Measurements from ENCODE around the gene HLA-DQA1. TPM values are rescaled to one million over a fixed set of nuclear protein-coding genes. Genes with fewer than 3 reads are reported as not detected.
"Not testable (repeated sequence)": the region's sequence is repeated elsewhere in the genome, so short reads cannot be mapped to it uniquely, and the experiment has no call there.

HLA-DQA1 gene
- total RNA-seq, 1 experiment from 2014 or later, result not detected

DNA sequence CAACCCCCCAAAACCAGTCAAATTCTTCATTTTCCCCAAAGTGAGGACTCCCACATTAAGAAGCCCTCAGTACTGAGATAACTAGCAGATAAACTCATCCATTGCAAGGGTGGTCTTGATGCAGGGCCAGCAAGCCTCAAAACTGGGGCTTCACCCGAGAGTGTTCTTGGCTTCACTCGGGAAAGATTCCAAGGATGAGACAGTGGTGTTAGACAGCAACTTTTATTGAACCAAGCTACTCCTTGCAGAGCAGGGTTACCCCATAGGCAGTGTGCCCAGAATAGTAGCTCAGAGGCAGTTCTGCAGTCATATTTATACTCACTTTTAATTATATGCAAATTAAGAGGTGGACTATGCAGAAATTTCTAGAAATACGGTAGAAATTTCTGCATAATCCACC, 15.8 kb upstream of the HLA-DQA1 start:
- no peak for DNase-seq (ENCODE audit: low read depth)

DNA sequence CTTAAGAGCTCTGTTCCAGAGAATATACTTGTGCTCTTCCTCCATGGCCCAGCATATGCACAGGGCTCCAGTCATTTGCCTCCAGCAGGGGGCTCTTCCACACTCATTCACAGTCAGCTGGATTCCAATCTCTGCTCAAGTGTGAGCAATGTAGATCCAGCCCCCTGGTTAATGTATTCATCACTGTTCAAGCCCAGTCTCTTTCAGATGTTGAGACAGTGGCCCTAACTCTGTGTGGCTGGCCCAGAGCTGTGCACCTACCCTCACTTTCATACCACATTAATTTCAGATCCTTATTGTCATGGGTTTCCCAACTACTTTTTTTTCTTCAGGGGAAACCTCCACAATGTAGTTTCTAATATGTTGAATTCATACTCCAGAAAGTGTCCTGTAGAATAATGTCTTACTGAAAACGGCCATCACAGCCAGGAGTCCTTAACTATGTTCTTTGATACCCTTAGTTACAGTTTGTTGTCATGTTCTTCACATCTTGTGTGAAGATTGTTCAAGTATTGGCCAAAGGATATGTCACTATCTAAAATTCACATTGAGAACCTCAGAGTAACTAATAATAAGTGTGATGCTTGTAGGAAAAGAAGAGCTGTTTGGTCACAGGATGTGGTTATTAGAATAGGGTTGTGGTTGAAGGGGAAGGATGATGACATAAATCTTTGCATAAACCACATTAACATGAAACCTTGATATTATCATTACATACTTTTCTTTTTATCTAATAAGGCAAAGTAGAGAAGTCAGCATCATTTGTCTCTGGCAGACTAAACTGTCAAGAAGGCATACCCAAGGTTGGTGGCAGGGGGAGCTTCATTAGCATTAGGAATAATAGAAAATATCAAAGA, 14.4 kb upstream of the HLA-DQA1 start:
- DNase-seq (ENCODE audit: low read depth), result peak; percentile 19

DNA sequence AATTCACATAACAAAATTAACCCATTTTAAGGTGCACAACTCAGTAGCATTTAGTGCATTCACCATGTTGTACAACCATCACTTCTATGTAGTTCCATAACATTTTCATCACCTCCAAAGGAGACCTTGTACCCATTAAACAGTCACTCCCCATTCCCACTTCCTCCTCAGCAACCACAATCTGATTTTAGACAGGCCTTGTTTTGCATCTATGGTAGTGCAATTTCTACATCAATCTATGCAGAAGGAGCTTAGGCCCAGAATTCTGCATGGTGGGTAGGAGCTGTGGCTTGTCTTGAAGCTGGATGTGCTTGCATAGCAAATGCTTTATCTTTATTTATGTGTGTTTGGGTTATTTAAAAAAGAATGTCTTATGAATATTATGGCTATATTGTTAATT, 13.5 kb upstream of the HLA-DQA1 start:
- DNase-seq (ENCODE audit: low read depth), result no peak

DNA sequence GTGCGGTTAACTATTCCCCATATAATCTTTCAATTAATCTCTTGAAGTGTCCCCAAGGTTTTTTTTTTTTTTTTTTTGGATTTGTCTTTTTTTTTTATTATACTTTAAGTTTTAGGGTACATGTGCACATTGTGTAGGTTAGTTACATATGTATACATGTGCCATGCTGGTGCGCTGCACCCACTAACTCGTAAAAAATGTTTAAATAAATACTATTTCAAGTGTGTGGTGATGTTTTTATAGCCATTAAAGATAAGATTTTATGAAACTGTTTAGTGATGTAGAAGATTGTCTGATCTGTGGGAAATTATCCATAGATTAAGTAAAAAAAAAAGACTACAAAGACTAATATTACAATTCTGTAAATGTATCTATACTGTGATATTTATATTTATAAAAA, 12.6 kb upstream of the HLA-DQA1 start:
- DNase-seq (ENCODE audit: low read depth), result no peak

DNA sequence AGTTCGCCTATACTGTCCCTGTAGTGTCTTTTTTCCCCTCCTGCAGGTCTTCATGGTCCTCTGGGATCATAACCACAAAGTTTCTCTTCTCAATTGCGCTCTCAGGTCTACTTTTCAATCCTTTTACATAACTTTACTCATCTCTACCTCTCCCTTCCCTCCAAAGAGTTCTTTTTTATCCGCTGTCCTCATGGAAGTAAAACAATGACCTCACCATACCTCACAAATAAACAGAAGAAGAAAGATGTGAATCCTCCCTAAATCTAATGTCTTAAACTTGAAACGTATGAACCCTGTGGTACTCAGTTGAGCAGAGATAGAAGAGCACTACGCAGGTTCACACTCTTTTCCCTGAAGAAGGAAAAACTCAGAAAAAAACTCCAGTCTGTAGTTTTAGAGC, 12.1 kb upstream of the HLA-DQA1 start:
- no peak for DNase-seq (ENCODE audit: low read depth)

DNA sequence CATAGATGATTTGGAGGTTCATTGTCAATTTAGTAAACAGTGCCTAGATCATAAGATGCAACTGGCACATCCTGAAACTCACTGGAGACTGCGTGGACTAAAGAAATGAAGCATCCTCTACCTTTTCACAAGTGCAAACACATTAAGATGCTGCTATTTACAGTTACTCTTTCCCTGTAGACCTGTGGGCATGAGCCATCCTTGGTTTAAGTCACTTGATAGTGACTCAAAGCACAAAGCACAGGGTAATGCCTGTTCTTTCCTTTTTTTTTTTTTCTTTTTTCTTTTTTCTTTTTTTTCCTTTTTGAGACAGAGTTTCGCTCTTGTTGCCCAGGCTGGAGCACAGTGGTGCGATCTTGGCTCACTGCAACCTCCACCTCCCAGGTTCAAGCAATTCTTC, 10.0 kb upstream of the HLA-DQA1 start:
- DNase-seq (ENCODE audit: low read depth), result no peak

DNA sequence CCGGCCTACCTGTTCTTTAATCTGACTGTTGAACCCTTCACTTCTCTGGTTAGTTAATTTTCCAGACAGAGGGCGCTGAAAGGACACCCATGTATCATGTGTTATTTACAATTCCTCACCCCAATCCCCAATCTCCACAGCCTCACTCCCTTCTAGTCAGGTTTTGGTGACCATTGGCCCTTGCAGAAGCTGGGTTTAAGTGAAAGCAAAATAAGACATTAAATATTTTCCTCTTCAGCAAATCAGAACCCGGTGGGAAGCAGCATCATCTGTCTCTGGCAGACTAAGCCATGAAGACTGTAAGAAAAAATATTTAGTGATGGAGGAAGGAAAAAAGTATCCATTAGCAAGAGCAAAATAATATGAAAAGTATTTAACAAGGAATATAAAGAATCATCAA, 9.4 kb upstream of the HLA-DQA1 start:
- DNase-seq (ENCODE audit: low read depth), result no peak

DNA sequence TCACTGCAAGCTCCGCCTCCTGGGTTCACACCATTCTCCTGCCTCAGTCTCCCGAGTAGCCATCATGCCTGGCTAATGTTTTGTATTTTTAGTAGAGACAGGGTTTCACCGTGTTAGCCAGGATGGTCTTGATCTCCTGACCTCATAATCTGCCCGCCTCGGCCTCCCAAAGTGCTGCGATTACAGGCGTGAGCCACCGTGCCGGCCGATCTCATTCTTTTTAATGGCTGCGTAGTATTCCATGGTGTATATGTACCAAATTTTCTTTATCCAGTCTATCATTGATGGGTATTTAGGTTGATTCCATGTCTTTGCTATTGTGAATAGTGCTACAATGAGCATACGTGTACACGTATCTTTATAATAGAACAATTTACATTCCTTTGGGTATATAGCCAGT, 7.4 kb upstream of the HLA-DQA1 start:
- not testable (repeated sequence) for DNase-seq (ENCODE audit: low read depth)

DNA sequence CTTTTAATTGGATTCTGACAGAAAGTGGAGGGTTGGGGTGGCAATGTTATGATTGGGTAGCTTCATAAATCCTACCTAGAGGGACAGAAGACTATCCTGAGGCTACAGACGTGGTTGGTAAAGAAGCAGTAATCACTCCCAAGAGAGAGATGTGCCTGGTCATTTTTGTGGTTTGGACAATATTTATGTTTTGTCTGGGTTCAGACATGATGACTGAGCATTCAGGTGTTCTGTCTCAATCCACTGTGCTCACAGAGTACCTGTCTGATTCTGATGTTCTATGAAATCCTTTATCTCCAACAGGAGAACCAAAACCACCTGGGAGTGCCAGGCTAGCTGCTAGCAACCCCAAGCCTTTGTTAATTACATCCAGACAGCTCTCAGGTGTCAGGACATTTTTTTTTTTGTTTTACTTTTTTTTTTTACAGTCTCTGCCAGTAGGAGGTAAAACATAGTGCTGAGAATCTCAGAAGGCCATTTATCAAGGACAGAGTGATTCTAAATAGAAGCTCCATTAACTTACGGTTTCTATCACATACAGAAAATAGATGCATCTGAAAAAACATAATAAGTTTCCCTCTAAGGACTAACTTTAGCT, 1.6 kb upstream of the HLA-DQA1 start:
- no peak for DNase-seq (ENCODE audit: low read depth)

DNA sequence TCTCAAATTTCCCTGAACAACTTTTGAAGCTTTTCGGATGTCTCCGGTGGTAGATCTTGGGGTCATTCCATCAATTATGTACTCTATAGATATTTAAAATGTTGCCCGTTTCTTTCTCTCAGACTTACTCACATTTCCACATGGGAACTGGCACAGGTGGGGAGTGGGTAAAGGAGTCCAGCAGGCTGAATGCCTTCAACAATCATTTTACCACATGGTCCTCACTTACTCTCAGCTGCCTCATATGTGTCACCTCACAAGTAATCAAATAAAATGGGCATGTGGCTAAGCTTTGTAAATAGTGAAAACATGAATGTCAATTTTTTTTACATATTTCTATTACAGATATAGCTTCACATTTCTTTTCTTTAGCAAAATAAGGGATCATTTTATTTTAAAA, 677 bp downstream of the HLA-DQA1 start:
- DNase-seq (ENCODE audit: low read depth), result no peak

DNA sequence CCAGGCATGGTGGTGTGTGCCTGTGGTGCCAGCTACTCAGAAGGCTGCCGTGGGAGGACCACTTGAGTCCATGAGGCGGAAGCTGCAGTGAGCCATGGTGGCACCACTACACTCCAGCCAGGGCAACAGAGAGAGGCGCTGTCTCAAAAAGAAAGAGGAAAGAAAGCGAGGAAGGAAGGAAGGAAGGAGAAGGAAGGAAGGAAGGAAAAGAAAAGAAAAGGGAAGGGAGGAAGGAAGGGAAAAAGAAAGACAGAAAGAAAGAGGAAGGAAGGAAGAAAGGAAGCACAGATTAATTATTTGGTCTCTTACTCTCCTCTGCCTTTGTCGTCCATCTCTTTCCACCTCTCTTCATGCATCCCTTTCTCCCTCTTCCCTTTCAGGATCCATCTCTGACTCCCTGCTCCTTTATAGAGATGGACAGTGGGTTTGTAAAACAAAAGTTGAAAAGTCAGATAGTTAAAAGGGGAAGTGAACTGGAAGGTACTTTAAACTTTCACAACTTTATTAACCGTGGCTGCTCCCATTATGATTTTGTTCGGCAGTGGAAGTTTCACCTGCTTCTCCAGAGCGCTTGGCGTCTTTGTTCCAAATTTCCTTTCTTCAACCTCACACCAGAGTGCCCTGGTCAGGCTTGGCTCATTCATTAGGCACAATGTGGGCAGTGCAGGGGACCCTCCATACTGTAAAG, 1.5 kb downstream of the HLA-DQA1 start:
- DNase-seq (ENCODE audit: low read depth), result no peak

DNA sequence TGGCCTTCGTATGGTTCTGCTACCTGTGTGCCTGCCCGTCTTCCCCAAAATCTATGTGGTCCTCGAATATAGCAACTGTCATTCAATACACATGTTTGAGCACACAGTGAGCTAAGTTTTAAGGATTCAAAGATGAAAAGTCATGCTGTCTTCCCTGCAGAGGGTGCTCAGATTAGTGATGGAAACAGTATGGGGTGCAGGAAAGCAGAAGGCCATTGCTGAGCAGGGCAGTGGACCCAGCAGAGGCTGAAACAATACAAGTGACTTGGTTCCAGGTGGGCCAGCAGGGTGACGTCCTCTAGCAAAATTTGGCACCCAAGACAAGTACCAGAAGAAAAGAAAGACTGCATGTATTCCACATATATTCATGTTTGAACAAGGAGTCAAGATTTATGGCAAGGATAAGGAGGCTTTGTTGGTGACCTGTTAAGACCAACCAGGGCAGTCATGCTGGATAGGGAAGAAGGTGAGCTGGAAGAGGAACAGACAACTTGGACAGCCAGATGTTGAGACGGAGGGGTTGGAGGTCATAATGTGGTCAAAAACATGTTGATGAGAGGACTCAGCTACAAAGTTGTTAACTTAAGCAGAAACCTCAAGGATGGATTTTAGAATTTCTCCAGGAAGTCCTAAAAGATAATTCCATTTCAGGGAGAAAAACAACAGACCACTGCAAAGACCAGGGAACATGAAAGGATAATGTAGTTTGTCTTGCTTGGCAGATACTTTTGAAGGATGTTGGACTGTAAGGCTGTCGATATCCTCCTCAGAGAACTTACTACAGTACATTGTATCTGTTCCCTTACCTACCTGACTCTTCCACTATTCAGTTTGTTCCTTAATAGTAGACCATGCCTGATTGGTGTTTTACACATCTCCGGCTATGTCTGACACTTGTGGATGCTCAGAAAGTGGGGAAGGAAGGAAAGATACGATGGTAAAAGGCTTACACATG, 2.5 kb downstream of the HLA-DQA1 start:
- DNase-seq (ENCODE audit: low read depth), result no peak

DNA sequence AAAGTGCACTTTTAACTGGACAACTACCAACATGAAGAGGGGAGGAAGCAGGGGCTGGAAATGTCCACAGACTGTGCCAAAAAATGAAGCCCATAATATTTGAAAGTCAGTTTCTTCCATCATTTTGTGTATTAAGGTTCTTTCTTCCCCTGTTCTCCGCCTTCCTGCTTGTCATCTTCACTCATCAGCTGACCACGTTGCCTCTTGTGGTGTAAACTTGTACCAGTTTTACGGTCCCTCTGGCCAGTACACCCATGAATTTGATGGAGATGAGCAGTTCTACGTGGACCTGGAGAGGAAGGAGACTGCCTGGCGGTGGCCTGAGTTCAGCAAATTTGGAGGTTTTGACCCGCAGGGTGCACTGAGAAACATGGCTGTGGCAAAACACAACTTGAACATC, 3.9 kb downstream of the HLA-DQA1 start:
- DNase-seq (ENCODE audit: low read depth), result no peak

DNA sequence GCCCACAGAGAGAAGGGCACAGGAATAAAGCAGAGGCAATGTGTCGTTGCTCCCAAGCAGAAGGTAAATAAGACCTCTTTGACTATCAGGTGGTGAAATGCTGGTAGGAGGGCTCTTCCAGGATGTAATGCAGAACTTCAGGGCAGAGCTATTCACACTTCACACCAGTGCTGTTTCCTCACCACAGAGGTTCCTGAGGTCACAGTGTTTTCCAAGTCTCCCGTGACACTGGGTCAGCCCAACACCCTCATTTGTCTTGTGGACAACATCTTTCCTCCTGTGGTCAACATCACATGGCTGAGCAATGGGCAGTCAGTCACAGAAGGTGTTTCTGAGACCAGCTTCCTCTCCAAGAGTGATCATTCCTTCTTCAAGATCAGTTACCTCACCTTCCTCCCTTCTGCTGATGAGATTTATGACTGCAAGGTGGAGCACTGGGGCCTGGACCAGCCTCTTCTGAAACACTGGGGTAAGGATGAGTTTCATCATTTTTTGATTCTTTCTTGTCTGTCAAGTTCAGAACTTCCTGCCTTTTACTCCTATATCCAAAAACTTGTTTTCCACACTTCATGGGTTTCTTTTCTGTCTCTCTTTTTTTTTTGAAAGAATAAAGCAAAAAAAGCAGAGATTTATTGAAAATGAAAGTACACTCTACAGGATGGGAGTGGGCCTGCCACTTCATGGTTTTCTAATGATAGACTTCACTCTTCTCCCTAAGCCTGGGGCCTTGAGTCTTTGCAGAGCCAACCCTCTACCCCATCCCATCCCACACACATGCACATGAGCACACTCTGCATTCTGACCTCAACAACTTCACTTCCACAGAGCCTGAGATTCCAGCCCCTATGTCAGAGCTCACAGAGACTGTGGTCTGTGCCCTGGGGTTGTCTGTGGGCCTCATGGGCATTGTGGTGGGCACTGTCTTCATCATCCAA, 4.8 kb downstream of the HLA-DQA1 start:
- DNase-seq (ENCODE audit: low read depth), result not testable (repeated sequence)

DNA sequence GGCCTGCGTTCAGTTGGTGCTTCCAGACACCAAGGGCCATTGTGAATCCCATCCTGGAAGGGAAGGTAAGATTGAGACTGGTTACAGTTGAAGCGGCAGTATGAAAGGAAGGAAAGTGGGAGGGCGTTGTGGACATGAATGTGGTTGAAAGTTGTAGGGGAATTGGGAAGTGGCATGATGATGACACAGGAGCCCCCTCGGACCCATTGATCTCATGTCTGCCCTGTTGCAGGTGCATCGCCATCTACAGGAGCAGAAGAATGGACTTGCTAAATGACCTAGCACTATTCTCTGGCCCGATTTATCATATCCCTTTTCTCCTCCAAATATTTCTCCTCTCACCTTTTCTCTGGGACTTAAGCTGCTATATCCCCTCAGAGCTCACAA, 5.5 kb downstream of the HLA-DQA1 start:
- no peak for DNase-seq (ENCODE audit: low read depth)

DNA sequence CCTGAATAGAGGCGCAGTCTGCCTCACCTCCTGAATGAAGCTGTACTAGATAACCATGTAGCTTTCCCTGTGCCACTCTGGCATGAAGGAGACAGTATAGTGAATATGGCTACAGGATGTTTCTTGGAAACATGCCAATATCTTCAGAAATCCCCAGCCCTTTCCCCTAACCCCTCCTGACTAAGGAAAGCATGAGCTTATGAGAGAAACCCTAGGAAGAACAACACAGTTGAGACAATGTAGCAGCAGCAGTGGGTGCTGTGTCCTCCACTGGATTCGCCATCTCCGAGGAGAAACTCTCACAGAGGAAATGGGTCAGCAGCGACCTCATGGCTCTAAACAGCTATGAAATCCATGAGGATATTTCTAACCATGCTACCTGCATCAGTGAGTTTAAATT, 6.7 kb downstream of the HLA-DQA1 start:
- DNase-seq (ENCODE audit: low read depth), result no peak

DNA sequence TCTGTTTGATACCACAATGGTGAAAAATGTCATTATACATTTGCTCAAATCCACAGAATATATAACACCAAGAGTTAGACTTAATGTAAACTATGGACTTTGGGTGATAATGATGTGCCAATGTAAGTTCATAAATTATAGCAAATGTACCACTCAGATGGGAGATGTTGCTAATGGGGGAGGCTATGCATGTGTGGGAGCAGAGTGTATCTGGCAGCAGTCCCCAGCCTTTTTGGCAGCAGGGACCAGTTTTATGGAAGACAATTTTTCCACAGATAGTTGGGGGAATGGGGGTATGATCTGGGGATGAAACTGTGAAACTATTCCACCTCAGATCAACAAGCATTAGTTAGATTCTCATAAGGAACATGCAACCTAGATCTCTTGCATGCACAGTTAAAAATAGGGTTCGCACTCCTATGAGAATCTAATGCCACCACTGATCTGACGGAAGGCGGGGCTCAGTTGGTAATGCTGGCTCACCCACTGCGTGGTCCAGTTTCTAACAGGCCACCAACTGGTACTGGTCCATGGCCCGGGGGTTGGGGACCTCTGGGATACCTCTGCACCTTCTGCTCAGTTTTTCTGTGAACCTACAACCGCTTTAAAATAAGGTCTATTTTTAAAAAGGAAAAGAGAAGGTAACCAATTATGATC, 8.0 kb downstream of the HLA-DQA1 start:
- no peak for DNase-seq (ENCODE audit: low read depth)

DNA sequence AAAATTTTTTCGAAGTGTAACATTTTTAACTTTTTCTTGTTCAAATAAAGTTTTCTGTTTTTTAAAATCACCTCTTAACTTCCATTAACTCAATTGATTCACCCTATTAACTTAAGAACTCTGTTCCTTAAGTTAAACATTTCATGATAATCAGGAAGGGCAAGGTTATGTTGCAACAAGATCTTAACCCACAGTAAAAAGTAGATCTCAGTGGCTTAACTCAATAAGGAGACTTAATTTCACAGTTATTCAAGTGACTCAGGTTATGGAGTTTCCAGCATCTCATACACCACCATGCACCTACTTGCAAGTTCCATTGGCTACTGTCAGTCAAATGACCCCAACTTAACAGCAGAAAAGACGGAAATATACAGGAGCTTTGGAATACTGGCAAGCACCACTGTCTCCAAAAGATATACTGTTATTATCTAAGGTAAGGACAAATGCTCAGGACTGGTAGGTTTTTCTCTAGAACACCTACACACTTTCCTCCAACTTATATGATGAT, 18.1 kb downstream of the HLA-DQA1 start:
- DNase-seq (ENCODE audit: low read depth), result no peak

DNA sequence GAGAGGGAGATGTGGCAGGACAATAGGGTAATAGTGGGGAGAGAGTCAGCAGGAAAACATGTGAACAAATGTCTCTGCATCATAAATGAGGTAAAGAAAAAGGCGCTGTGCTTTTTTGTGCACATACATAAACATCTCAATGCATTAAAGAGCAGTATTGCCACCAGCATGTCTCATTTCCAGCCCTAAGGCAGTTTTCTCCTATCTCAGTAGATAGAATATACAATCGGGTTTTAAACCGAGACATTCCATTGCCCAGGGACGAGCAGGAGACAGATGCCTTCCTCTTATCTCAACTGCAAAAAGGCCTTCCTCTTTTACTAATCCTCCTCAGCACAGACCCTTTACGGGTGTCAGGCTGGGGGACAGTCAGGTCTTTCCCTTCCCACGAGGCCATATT, 20.1 kb downstream of the HLA-DQA1 start:
- not testable (repeated sequence) for DNase-seq (ENCODE audit: low read depth)

Data from HT1080 (cell line).